BE2C (cell line): ENCODE measurements around the gene STEAP1B.
"Not testable (repeated sequence)": the region's sequence is repeated elsewhere in the genome, so short reads cannot be mapped to it uniquely, and the experiment has no call there.

Experiments
- DNase-seq: peaks from one replicate; pipeline ENCODE4 v3.0.0-alpha.2; 2020
- H3K27me3 ChIP-seq: fragments of 250-450 bp; sonication (Bioruptor Pico); 2 replicates; pipeline ENCODE4 v1.5.1; 2020; ENCODE audit warnings: mild to moderate bottlenecking
- H3K36me3 ChIP-seq: fragments of 250-450 bp; sonication (Bioruptor Pico); 2 replicates; pipeline ENCODE4 v1.5.1; 2020; ENCODE audit warnings: mild to moderate bottlenecking
- H3K4me1 ChIP-seq: fragments of 250-450 bp; sonication (Bioruptor Pico); 2 replicates; pipeline ENCODE4 v1.5.1; 2020
- H3K4me3 ChIP-seq: 2 replicates; pipeline ENCODE4 v1.5.1; 2011; ENCODE audit warnings: low read depth, low read length
- H3K9me3 ChIP-seq: fragments of 250-450 bp; sonication (Bioruptor Pico); 2 replicates; pipeline ENCODE4 v1.5.1; 2020
- TF ChIP-seq, protein P1 (sequence below): IDR thresholded peaks from 2 replicates; pipeline ENCODE4 v1.5.1; 2012; ENCODE audit warnings: mild to moderate bottlenecking, low read depth, low read length

Gene STEAP1B

DNA sequence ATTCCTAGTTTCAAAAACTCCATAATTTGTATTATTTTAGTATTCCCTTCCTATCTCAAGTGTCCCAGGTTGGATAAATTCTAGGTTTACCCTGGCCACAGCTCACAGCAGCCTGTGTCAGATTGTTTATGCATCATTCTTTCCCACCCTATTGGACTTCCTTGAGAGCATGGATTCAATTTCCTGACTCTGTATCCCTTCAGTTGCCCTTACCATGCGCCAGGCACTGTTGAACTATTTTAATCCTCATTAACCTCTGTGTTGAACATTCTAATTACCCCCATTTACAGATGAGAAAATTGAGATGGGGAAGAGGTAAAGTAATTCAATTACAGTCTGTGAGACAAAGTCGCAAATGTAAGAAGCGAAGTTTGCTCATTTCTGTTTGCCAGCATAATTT is 58.8 kb downstream of the STEAP1B start:
- no peaks in the 10 kb centered on the region for H3K36me3 ChIP-seq
- no peaks in the 10 kb centered on the region for H3K27me3 ChIP-seq
- H3K4me1 ChIP-seq: 0 out of 2 replicates have a peak, but pooled peaks cover 3% of the 10 kb centered on the region
- TF ChIP-seq, protein P1, sequence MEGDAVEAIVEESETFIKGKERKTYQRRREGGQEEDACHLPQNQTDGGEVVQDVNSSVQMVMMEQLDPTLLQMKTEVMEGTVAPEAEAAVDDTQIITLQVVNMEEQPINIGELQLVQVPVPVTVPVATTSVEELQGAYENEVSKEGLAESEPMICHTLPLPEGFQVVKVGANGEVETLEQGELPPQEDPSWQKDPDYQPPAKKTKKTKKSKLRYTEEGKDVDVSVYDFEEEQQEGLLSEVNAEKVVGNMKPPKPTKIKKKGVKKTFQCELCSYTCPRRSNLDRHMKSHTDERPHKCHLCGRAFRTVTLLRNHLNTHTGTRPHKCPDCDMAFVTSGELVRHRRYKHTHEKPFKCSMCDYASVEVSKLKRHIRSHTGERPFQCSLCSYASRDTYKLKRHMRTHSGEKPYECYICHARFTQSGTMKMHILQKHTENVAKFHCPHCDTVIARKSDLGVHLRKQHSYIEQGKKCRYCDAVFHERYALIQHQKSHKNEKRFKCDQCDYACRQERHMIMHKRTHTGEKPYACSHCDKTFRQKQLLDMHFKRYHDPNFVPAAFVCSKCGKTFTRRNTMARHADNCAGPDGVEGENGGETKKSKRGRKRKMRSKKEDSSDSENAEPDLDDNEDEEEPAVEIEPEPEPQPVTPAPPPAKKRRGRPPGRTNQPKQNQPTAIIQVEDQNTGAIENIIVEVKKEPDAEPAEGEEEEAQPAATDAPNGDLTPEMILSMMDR: no peak
- H3K4me3 ChIP-seq: no peak overlapping the region
- DNase-seq: no peak
- H3K9me3 ChIP-seq: no peaks in the 10 kb centered on the region

DNA sequence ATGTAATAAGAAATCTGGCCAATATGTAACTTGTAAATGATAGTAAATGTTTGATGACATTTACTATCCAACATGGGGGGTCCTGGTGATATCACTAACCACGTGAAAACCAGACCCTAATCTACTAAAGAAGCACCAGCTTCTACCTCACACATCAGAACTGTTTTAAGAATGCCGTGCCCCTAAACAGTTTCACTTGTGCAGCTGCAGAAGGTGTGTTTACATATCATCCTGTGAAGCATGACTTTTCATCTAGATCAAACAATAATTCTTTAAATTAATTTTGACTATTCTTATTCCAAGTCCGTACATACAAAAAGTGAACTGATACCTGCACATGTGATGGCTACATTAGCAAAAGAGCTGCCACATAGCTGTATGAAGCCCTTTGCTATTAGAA is 61.0 kb downstream of the STEAP1B start:
- Histone ChIP-seq H3K4me1 (peaks cover 6% of the 10 kb centered on the region; the same call in 1 of the 2 replicates), H3K27me3 (no peaks in the 10 kb centered on the region), H3K36me3 (no peaks in the 10 kb centered on the region), H3K4me3 (no peak overlapping the region), H3K9me3 (no peaks in the 10 kb centered on the region)
- TF ChIP-seq, protein P1: no peak
- no peak for DNase-seq

DNA sequence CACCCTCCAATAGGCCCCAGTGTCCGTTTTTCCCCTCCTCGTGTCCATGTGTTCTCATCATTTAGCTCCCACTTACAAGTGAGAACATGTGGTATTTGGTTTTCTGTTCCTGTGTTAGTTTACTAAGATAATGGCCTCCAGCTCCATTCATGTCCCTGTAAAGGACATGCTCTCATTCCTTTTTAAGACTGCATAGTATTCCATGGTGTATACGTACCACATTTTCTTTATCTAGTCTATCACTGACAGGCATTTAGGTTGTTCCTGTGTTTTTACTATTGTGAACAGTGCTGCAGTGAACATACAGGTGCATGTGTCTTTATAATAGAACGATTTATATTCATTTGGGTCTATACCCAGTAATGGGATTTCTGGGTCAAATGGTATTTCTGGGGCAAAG is 63.4 kb downstream of the STEAP1B start:
- not testable (repeated sequence) for H3K36me3 ChIP-seq, H3K27me3 ChIP-seq, DNase-seq, H3K9me3 ChIP-seq, H3K4me3 ChIP-seq
- peaks cover 13% of the 10 kb centered on the region for H3K4me1 ChIP-seq

DNA sequence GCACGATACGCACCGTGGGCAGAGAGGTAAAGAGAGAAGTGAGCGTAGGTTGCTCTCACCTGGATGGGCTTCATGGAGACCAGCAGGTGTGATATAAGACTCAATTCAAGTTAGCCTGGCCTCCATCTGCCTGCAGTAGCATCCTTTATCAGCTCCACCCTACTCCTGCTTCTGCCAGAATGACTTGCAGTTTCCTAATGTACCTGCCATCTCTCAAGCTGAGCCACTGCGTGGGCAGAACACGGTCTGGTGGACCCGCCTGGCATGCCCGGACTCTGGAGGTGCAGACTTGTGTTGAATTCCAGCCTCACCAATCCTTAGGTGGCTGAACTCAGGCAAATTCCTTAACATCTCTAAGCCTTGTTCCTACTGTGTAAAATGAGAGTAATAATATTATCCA is 64.3 kb downstream of the STEAP1B start:
- H3K4me1 ChIP-seq: peaks cover 13% of the 10 kb centered on the region
- DNase-seq: no peak
- H3K4me3 ChIP-seq: no peak overlapping the region
- TF ChIP-seq, protein P1: no peak
- no peaks in the 10 kb centered on the region for H3K27me3 ChIP-seq
- no peaks in the 10 kb centered on the region for H3K9me3 ChIP-seq
- no peaks in the 10 kb centered on the region for H3K36me3 ChIP-seq

DNA sequence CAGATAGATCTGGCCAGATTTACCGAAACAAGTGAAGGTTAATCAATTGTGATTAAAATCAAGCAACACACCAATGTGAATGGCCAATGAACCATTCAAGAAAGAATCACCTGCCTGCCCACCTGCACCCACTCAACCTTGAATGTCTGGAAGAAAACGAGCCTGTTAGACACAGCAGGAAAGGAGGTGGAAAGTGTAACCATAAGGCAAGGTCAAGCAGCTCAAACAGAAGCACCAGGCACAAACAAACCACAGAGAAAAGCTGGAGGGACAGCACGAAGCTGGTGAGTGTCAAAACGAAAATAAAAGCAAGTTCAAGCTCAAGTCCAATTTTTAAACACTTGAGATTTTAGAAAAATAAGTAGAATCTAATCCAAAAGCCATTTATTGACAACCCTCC is 64.9 kb downstream of the STEAP1B start:
- Histone ChIP-seq H3K4me3 (no peak overlapping the region), H3K4me1 (peaks cover 13% of the 10 kb centered on the region), H3K27me3 (no peaks in the 10 kb centered on the region), H3K36me3 (no peaks in the 10 kb centered on the region), H3K9me3 (no peaks in the 10 kb centered on the region)
- TF ChIP-seq, protein P1: no peak
- DNase-seq: no peak

DNA sequence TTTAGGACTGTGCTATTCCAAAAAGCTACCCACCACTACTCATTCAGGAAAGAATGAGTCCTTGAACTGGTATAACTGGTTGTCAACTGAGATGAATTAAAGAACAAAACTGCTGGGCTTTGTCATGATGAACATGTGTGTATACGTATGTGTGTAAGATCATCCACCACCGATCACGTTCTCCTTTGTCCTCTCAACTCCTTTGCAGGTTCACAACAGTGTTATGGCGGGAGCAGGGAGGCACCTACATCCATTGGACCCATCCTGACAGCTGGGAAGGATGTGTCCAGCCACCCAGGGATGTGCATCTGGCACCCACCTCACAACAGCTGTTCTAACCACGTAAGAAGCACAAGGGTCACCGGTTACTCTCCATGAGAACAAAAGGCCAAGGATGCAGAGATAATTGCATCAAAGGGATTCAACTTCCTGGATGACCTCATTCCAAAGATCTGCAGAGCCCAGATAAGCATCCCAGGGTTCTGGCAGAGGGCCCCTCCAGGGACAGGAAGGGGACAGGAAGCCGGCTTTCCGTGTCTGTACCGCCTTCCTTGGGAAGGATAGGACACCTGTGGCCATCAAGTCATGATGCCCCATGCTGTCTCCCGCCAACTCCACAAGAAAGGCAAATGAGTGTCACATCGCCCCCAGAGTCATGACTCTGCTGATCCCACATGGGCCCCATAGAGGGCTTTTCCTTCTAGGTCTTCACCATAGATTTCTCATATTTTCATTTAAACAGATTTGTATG is 66.1 kb downstream of the STEAP1B start:
- peak; percentile 88 for DNase-seq
- H3K4me1 ChIP-seq: peaks cover 13% of the 10 kb centered on the region
- H3K27me3 ChIP-seq: no peaks in the 10 kb centered on the region
- H3K9me3 ChIP-seq: no peaks in the 10 kb centered on the region
- no peaks in the 10 kb centered on the region for H3K36me3 ChIP-seq
- TF ChIP-seq, protein P1: peak; percentile 28
- no peak overlapping the region for H3K4me3 ChIP-seq

DNA sequence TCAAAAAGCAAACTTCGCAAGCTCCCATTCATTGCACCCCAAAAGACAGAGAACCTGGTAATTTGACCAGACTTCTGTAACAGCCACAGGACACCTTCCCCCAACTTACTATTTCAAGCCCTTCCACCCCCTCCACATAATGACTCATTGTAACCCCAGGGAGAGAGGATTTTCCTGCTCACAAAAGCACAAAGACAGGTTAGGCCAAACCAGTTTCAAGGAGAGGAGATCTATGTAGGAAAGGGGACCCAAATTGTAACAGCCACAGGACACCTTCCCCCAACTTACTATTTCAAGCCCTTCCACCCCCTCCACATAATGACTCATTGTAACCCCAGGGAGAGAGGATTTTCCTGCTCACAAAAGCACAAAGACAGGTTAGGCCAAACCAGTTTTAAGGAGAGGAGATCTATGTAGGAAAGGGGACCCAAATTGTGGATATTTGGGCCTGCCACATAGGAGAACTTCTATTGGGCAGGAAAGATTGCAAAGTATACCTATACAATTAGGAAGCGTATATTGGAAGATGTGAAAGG is 66.8 kb downstream of the STEAP1B start:
- H3K9me3 ChIP-seq, DNase-seq, H3K4me3 ChIP-seq, H3K36me3 ChIP-seq, H3K27me3 ChIP-seq: not testable (repeated sequence)
- H3K4me1 ChIP-seq: peaks cover 13% of the 10 kb centered on the region
